GM12892 (cell line): ENCODE results near the gene SLC37A1.

Source experiments
- POLR2A ChIP-seq: IDR thresholded peaks from 2 replicates; pipeline ENCODE4 v1.6.1; 2011; ENCODE audit warnings: low read depth, low read length, control low read depth
- POLR2AphosphoS5 ChIP-seq: IDR thresholded peaks from 2 replicates; pipeline ENCODE4 v1.6.1; 2011; ENCODE audit warnings: low read depth, low read length, control low read depth
- TAF1 ChIP-seq: IDR thresholded peaks from 2 replicates; pipeline ENCODE4 v1.6.1; 2011; ENCODE audit warnings: low read depth, mild to moderate bottlenecking, control low read depth, low read length, borderline replicate concordance

DNA sequence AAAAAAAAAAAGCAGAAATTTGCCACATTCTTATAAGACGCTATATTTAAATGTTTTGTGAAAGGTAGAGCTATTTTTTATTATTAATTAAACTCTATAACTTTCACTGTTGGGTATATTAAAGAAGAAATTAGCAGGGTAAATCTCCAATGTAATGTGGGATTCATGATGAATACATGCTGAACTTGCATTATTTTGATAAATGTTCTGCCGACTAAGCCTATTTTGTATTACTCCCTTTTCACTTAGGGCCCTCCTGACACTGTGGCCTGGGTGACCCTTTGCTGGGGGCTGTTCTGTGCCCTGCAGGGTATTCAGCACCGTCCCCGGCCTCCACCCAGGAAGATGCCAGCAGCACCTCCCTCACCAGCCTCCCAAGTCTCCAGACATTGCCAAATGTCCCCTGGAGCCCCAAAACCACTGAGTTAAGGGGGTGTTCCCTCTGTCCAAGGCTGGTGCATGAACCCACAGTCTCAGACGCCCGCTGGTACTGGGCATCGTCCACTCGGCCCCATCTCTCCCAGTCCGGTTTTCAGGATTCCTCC lies 40.1 kb upstream of the SLC37A1 start:
- TF ChIP-seq POLR2AphosphoS5 (no peak), POLR2A (no peak), TAF1 (no peak)
